HG03342 (cell line): ENCODE measurements around the gene TNFSF13B.
A peak's percentile ranks its signal among the peaks of the same experiment; 100 is the strongest.
"Not testable (repeated sequence)": the region's sequence is repeated elsewhere in the genome, so short reads cannot be mapped to it uniquely, and the experiment has no call there.

Experiments used
- ATAC-seq: cut with Tn5 transposase; IDR thresholded peaks from one replicate; pipeline ENCODE4 v1.9.1; 2021; ENCODE audit warnings: mild to moderate bottlenecking, moderate library complexity; ENCODE audit not compliant: unreplicated experiment

TNFSF13B gene

DNA sequence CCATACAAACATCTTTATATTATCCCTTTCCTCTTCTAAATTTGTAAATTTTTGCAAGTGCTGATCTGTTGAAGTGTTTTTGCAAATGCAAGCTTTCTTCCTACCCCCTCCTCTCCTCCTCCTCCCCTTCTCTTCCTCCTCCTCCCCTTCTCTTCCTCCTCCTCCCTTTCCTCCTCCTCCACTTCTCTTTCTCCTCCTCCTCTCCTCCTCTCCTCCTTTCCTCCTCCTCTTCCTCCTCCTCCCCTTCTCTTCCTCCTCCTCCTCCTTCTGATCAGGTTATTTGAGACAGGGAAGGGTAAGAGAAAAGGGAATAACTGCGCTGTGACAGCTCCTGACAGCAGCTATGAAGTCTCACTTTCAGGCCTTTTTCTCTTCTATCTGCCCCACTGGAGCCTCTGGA lies 8.9 kb downstream of the TNFSF13B start:
- ATAC-seq = no peak

GRCh38 chr13:108281901-108282300 lies 12.4 kb downstream of the TNFSF13B start:
- no peak for ATAC-seq

DNA sequence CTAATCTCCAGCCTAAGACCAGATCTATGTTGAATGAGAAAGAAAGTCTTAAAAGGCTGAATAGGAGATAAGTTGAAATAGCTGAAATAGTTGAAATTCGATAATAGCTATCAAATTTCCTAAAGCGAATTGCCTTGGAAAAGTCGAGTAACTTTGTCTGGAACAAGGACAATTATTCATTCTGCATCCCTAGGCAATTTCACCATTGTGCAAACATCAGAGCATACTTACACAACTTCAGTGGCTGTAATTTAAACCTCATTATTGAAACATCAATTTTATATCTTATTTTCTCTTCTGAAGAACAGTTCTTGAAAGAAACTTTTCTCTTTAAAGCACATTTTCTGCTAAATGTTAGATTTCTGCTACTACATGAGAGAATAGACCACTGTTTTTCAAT lies 13.6 kb downstream of the TNFSF13B start:
- no peak for ATAC-seq

- no peak for ATAC-seq
These were observed 19.2 kb downstream of the TNFSF13B start for GRCh38 chr13:108288741-108289140.

GRCh38 chr13:108289819-108290218 lies 20.3 kb downstream of the TNFSF13B start:
- ATAC-seq = no peak

DNA sequence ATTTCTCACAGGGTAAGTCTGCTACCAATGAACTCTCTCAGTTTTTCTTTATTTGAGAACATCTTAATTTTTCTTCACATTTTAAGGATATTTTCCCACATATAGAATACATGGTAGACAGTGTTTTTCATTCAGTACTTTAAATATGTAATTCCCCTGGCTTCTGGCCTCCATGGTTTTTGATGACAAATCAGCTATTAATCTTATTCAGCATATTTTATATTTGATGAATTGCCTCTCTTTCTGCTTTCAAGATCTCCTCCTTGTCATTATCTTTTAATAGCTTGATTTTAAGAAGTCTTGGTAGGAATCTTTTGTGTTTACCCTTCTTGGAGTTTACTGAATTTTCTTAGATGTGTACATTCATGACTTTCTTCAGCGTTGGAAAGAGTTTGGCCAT lies 27.6 kb downstream of the TNFSF13B start:
- ATAC-seq = no peak

DNA sequence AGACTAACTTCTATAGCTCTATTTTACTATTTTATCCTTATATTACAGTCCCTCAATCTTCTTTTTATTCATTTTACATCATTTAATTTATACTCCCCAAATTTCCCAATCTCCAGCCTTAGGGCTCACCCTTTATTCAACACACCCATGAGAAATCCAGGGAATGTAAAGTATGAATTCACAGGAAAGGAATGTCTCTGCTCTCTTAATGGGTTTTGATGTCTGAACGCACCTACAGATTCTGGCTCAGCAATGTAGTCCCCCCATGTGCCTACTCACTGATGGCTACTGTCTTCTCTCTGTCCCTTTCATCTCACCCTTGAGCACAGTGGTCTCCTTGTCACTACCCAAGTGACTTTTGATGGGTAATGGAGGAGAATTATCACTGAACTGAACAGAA lies 32.8 kb downstream of the TNFSF13B start:
- no peak for ATAC-seq

- no peak for ATAC-seq
These were observed 34.9 kb downstream of the TNFSF13B start for GRCh38 chr13:108304170-108305016.

- peak; percentile 50 for ATAC-seq
These were observed 36.1 kb downstream of the TNFSF13B start for GRCh38 chr13:108305655-108306054.

DNA sequence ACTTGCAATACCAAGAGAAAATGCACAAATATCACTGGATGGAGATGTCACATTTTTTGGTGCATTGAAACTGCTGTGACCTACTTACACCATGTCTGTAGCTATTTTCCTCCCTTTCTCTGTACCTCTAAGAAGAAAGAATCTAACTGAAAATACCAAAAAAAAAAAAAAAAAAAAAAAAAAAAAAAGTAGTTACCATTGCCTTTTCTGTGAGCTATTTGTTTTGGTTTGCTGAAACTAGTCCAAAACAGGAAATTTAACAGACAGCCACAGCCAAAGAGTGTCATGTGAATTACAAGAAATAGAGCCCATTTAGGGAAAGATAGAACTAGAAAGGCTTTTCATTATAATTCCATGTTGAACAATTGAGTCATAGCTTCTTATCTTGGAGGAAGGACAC lies 37.3 kb downstream of the TNFSF13B start:
- ATAC-seq = no peak

DNA sequence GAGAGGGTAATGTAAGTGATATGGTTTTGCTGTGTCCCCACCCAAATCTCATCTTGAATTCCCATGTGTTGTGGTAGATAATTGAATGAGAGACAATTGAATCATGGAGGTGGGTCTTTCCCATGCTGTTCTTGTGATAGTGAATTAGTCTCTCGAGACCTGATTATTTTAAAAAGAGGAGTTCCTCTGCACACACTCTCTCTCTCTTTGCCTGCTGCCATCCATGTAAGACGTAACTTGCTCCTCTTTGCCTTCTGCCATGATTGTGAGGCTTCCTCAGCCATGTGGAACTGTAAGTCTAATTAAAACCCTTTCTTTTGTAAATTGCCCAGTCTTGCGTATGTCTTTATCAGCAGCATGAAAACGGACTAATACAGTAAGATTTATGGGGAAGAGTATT lies 42.1 kb downstream of the TNFSF13B start:
- ATAC-seq = not testable (repeated sequence)

DNA sequence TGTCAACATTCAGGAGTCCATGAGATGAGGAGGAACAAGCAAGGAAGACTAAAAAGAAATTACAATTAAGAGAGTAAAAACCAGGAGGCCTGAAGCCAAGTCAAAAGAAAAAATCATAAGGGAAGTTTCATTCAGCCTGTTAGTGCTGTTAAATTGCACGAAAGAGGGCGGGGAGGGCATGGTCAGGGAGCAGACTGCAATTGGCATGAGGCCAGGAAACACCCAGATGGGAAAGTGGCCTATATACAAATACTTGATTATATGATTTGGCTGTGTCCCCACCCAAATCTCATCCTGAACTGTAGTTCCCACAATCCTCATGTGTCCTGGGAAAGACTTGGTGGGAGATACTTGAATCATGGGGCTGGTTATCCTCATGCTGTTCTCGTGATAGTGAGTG lies 43.9 kb downstream of the TNFSF13B start:
- no peak for ATAC-seq

GRCh38 chr13:108315273-108315672 lies 45.8 kb downstream of the TNFSF13B start:
- ATAC-seq = peak; percentile 68

DNA sequence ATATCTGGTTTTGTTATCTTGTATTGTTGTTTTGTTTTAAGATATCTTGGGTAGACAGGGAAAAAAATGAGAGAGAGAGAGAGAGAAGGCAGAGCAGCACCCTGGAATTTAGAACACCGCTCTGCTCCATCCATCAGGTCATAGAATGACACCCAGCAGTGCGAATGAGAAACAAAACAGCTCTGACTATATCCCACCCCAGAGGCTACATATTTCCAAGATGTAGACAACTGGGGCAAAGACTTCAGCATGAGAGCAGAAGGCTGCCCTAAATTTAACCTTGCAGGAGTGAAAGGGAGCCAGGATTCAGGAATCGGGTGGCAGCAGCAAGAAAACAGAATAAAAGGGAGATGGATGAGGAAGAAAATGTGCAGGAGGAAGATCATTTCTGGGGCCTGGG lies 46.5 kb downstream of the TNFSF13B start:
- peak; percentile 11 for ATAC-seq

DNA sequence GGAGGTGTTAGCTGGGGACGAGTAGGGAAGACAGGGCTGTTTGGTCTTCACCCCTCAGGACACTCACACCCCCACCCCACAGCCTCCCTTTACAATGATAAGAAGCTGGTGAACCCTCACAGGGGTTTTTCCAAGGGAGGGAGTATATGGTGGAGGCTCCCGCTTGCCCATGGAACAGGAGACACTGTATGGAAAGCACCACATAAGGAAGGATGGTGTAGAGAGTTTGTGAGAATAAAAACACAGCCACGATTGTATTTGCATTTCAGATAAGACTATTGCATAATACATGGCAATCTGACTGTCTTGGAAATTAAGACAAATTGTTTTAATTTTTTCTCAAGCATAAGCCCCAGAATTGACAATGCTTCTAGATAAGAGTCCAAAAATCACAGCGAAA lies 46.9 kb downstream of the TNFSF13B start:
- ATAC-seq = no peak

DNA sequence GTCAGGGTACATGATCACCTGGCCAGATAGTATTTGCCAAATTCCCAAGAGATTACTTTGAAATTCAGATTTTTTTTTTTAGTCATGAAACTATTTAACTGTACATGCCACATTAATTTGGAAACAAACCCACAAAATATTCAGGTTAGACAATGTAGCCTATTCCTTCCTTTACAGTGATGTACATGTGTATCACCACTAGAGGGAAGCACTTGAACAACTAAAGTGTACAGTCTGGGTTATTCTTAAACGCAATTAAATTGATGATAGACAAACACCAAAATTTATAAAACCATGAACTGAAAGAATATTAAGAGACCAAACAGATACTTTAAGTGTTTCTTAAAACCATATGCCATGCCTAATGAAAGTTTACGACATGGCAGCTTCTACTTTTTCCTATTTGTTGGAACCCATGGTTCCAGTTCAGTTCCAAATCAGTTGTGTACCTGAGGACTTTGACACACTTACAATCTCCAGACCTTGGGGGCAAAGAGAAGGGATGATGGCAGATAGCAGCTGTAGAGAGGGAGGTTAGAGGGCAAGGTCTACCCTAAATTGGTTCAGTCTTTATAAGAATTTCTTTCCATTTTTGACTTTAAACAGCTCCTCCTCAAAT lies 52.8 kb downstream of the TNFSF13B start:
- ATAC-seq = peak; percentile 75

- ATAC-seq = no peak
These were observed 53.5 kb downstream of the TNFSF13B start for GRCh38 chr13:108323031-108323430.

- no peak for ATAC-seq
These were observed 56.3 kb downstream of the TNFSF13B start for GRCh38 chr13:108325863-108326262.

GRCh38 chr13:108326309-108326708 lies 56.8 kb downstream of the TNFSF13B start:
- ATAC-seq = peak; percentile 94

DNA sequence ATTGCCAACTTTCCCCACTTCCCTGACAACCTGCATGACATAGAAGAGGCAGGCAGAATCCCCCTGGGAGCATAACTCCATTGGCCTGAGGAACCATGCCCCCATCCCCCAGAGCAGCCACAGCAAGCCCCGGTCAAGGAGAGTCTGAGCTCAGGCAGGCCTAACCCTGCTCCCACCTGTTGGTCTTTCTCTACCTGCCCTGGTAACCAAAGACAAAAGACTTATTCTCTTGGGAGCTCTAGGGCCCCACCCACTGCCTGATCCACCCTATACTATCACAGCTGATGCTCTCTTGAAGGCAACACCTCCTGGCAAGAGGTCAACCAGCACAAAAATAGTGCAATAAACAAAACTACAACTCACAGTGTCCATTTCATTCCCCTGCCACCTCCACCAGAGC lies 59.3 kb downstream of the TNFSF13B start:
- no peak for ATAC-seq

- ATAC-seq = no peak
These were observed 63.3 kb downstream of the TNFSF13B start for GRCh38 chr13:108332791-108333190.
